A549 treated with GW870086 at 1 μM for 4 hours (cell line): ENCODE data around the gene MYF6. TPM values are rescaled to one million over a fixed set of nuclear protein-coding genes. Genes with fewer than 3 reads are reported as not detected.

Experiments used
- total RNA-seq: library from RNA; stranded (reverse); fragments of 200-300 nt; extraction: Qiagen RNA extraction; gene quantifications from 5 replicates; pipeline ENCODE4 v1.2.3, GENCODE V29; 2022; ENCODE audit warnings: low read depth

The MYF6 gene
- total RNA-seq, result not detected in 5 replicates

DNA sequence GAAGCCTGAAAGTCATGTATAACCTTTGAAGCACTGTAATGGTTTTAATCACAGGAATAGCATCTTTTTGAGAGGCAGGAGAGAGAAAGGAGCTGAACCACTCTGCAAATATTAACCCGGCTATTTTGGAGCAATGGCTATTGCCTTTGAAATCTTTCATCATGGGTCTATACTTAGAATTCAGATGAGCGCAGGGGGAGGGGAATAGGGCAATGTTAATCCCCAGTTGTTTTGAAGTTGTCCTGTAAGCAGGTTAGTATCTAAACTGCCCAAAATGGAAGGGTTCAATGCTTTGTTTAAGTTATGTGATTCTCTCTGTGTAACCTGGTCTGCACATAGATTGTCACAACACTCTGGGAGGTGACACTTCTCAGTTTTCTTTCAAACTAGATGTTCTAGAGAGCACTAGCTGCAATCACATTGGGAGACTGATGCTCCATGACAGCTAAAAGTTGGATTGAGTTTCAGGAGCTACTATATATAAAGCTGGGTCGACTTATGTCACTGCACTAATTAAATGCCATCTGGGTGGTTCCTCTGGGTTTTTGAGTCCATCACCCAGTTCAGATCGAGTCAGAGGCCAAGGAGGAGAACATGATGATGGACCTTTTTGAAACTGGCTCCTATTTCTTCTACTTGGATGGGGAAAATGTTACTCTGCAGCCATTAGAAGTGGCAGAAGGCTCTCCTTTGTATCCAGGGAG, at the start of gene MYF6:
Gene MYF6 (plus strand): TSS at position 509 of the 704 bp plus-strand sequence. CDS start 86 bp downstream, at position 595.

DNA sequence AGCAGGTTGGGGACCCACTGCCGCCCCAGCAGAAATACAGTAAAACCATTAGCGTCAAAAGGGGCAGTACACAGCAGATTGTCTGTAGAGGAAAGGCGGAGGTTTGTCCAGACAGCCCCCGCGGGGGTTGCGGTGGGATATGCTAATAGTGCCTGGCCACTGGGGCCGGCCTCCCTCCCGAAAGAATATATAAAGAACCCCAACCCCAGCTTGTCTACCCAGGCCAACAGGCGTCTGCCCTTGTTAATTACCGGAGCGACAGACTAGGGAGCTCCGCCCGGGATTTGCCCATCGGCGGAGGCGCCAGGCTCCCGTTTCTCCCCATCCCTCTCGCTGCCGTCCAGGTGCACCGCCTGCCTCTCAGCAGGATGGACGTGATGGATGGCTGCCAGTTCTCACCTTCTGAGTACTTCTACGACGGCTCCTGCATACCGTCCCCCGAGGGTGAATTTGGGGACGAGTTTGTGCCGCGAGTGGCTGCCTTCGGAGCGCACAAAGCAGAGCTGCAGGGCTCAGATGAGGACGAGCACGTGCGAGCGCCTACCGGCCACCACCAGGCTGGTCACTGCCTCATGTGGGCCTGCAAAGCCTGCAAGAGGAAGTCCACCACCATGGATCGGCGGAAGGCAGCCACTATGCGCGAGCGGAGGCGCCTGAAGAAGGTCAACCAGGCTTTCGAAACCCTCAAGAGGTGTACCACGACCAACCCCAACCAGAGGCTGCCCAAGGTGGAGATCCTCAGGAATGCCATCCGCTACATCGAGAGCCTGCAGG, 9.4 kb downstream of the MYF6 start, which contains the start of gene MYF5:
Gene MYF5 (plus strand): TSS at position 217 of the 774 bp plus-strand sequence. CDS start 152 bp downstream, at position 369.

Other genes with a start within 250 kb of the MYF6 start
- gene MYF5, start 9.3 kb downstream of the MYF6 start, total RNA-seq, result not detected in 5 replicates
- 0.14 to 0.81 TPM (median 0.47 TPM) in 5 replicates for gene LIN7A, start 230.3 kb downstream of the MYF6 start, total RNA-seq